HepG2 (cell line): ENCODE results near the gene RTN1. TPM values are rescaled to one million over a fixed set of nuclear protein-coding genes. Genes with fewer than 3 reads are reported as not detected.

Source experiments
- ATAC-seq: fragments of 200-7000 bp; cut with Tn5 transposase; 3 replicates; pipeline ENCODE4 v1.9.1; 2020; ENCODE audit warnings: mild to moderate bottlenecking, moderate library complexity
- BruUV-seq: library from RNA; stranded (reverse); fragments of 400-500 nt; replicated peaks from 2 replicates; lab custom pipeline; 2021; lab: Mats Ljungman, UMichigan
- CTCF ChIA-PET: fragments of 300-600 bp; formaldehyde crosslinking; extraction: SDS; loops from one replicate; lab custom pipeline; 2021; ENCODE audit warnings: low total read pairs, inconsistent platforms, low intra/inter-chr PET ratio; lab: Yijun Ruan, JAX
- POLR2A ChIA-PET: fragments of 350-600 bp; sonication (Branson Sonifier 250); formaldehyde crosslinking; loops from one replicate; lab custom pipeline; 2020; ENCODE audit warnings: antibody characterized with exemption, inconsistent platforms; lab: Yijun Ruan, JAX
- DNase-seq: peaks from one replicate; pipeline ENCODE4 v3.0.0-alpha.2; 2015; ENCODE audit warnings: low spot score
- FAIRE-seq: peaks from 3 replicates; lab custom pipeline; 2011; peaks lifted over from hg19 to GRCh38; lab: Jason Lieb, UNC
- H2AFZ ChIP-seq: one replicate; pipeline ENCODE4 v1.6.1; 2011; ENCODE audit warnings: low read length, inconsistent platforms
- H3K27ac ChIP-seq: fragments of 300-600 bp; 3 replicates; pipeline ENCODE4 v1.8.0; 2011; ENCODE audit warnings: mixed run types, mild to moderate bottlenecking, mixed read lengths, low read length, inconsistent platforms; ENCODE audit not compliant: insufficient read depth; ENCODE audit errors: extremely low read length
- H3K27me3 ChIP-seq, 2 experiments: fragments of 200-600 bp in 1 of 2; 2 replicates in 1 of 2; 3 replicates in 1 of 2; pipeline versions ENCODE4 v1.6.0 to v1.8.0; 2011; ENCODE audit warnings: low read length in 2 of 2, mild to moderate bottlenecking in 2 of 2, moderate library complexity in 2 of 2, inconsistent platforms in 1 of 2; ENCODE audit not compliant: insufficient read depth in 2 of 2, control insufficient read depth in 1 of 2
- H3K36me3 ChIP-seq, 2 experiments: fragments of 200-600 bp in 1 of 2; replicated peaks in 1 of 2; 2 replicates in 1 of 2; 3 replicates in 1 of 2; pipeline versions ENCODE4 v1.5.1 to v1.8.0; 2011; ENCODE audit warnings: low read length in 2 of 2, inconsistent platforms in 1 of 2; ENCODE audit not compliant: insufficient read depth in 2 of 2, control insufficient read depth in 1 of 2
- H3K4me1 ChIP-seq: 2 replicates; pipeline ENCODE4 v1.5.1; 2012; ENCODE audit warnings: low read length, inconsistent platforms; ENCODE audit not compliant: insufficient read depth
- H3K4me2 ChIP-seq: 2 replicates; pipeline ENCODE4 v1.6.0; 2011; ENCODE audit warnings: low read depth, low read length, inconsistent platforms
- H3K4me3 ChIP-seq, 3 experiments: fragments of 200-600 bp in 1 of 3; sonication (generic), shearing (Covaris generic) in 1 of 3; replicated peaks in 1 of 3; 2 replicates each; pipeline ENCODE4 v1.5.1; 2011 to 2016; ENCODE audit warnings: low read length in 3 of 3, inconsistent platforms in 2 of 3, low read depth in 2 of 3, mild to moderate bottlenecking in 2 of 3, control low read depth in 1 of 3, mixed read lengths in 1 of 3; ENCODE audit not compliant: insufficient read depth in 1 of 3
- H3K79me2 ChIP-seq: one replicate; pipeline ENCODE4 v1.6.1; 2011; ENCODE audit warnings: low read length, inconsistent platforms; ENCODE audit not compliant: insufficient read depth
- H3K9ac ChIP-seq: 2 replicates; pipeline ENCODE4 v1.6.0; 2011; ENCODE audit warnings: mild to moderate bottlenecking, low read depth, low read length, inconsistent platforms; ENCODE audit not compliant: insufficient read depth
- H3K9me3 ChIP-seq: 2 replicates; pipeline ENCODE4 v1.5.1; 2012; ENCODE audit warnings: mild to moderate bottlenecking, low read length
- H4K20me1 ChIP-seq: 2 replicates; pipeline ENCODE4 v1.6.0; 2011; ENCODE audit warnings: inconsistent platforms, mild to moderate bottlenecking, low read length, moderate library complexity; ENCODE audit not compliant: insufficient read depth
- DMAP1 ChIP-seq: IDR thresholded peaks from 2 replicates; pipeline ENCODE4 v1.6.1; 2016
- MAFF ChIP-seq: IDR thresholded peaks from 2 replicates; pipeline ENCODE4 v1.6.1; 2011; ENCODE audit warnings: low read depth, low read length, improper control_type of control experiment
- MAFK ChIP-seq, 2 experiments: IDR thresholded peaks in 1 of 2; conservative IDR thresholded peaks in 1 of 2; 2 replicates each; pipeline ENCODE4 v1.6.1; 2011; ENCODE audit warnings: improper control_type of control experiment in 2 of 2, low read length in 2 of 2
- PHF8 ChIP-seq: sonication (generic); formaldehyde crosslinking; IDR thresholded peaks from 2 replicates; pipeline ENCODE4 v1.5.0; 2020; ENCODE audit warnings: missing genetic modification reagents
- U2AF2 ChIP-seq: fragments of 200-400 bp; formaldehyde crosslinking; IDR thresholded peaks from 2 replicates; pipeline ENCODE4 v1.6.1; 2017; ENCODE audit warnings: low read depth, mild to moderate bottlenecking, low read length
- ZFP37 ChIP-seq: sonication (generic); formaldehyde crosslinking; IDR thresholded peaks from 2 replicates; pipeline ENCODE4 v1.4.0; 2020; ENCODE audit warnings: missing genetic modification reagents, borderline replicate concordance
- ZMAT3 ChIP-seq: sonication (generic); formaldehyde crosslinking; conservative IDR thresholded peaks from 2 replicates; pipeline ENCODE4 v1.7.0; 2021; ENCODE audit warnings: missing genetic modification reagents
- ZNF766 ChIP-seq: sonication (generic); formaldehyde crosslinking; IDR thresholded peaks from 2 replicates; pipeline ENCODE4 v1.5.0; 2020; ENCODE audit warnings: missing genetic modification reagents, borderline replicate concordance
- ZNF776 ChIP-seq: sonication (generic); formaldehyde crosslinking; IDR thresholded peaks from 2 replicates; pipeline ENCODE4 v1.4.0; 2020; ENCODE audit warnings: mild to moderate bottlenecking, missing genetic modification reagents
- WGBS: methylation state at CpG from one replicate; pipeline ENCODE4 v1.1.6; 2017; ENCODE audit warnings: low lambda C conversion rate; 5-methylcytosine and 5-hydroxymethylcytosine counted together
- in situ Hi-C: cut with HindIII; loops from 2 replicates; pipeline ENCODE4 v1.10.0; 2017; ENCODE audit warnings: low pct_unique_long_range_greater_than_20kb; ENCODE audit not compliant: extremely low pct_ligation_motif_present
- intact Hi-C: fragments of 100-400 bp; cut with micrococcal nuclease; formaldehyde crosslinking; loops from one replicate; pipeline ENCODE4 v1.10.0; 2022; ENCODE audit not compliant: unreplicated experiment
- polyA plus RNA-seq, 8 experiments: library from polyadenylated mRNA; depleted of rRNA in 3 of 8; stranded (reverse) in 7 of 8; unstranded in 1 of 8; fragments of >200 nt; fragmentation: Illumina TruSeq in 4 of 8; extraction: Trizol in 4 of 8; gene quantifications; 2 replicates each; pipeline versions ENCODE4 v1.2.1 to v1.2.3, GENCODE V29; 2011 to 2016; ENCODE audit warnings: low read depth in 4 of 8, missing spikeins in 1 of 8, mixed read lengths in 1 of 8; ENCODE audit not compliant: insufficient read depth in 1 of 8
- total RNA-seq, 5 experiments: library from RNA; depleted of rRNA; stranded (reverse); fragments of >200 nt; fragmentation: Illumina TruSeq; extraction: Trizol; gene quantifications; 2 replicates each; pipeline ENCODE4 v1.2.3, GENCODE V29; 2016; ENCODE audit warnings: low read depth in 1 of 5
- TF ChIP-seq, protein P1 (sequence below): sonication (generic); formaldehyde crosslinking; IDR thresholded peaks from 2 replicates; pipeline ENCODE4 v1.4.0; 2020; ENCODE audit warnings: missing genetic modification reagents
- TF ChIP-seq, protein P2 (sequence below): sonication (generic); formaldehyde crosslinking; IDR thresholded peaks from 2 replicates; pipeline ENCODE4 v1.4.0; 2020; ENCODE audit warnings: missing genetic modification reagents

The RTN1 gene
- total and polyA plus RNA-seq, 2 of the 13 experiments (the other 11 are each of a cell fraction or from before 2014, with no cell fraction given): 0.04 to 0.18 TPM

DNA sequence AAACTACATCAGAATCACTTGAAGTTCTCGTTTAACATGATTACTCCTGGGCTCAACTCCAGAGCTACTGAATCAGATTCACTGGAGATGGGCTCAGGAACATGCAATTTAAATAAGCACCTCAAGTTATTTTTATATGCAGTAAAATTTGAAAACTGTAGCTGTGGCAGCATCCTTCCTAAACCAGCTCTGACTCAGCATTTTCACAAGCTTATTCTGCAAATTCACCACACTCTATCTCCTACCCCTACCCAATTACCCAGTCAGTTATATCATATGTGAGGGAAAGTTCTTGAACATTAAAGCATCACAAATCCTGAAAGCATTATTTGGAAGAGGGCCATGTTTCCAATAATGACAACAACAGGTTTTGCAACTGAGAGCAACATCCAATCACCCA lies 25.1 kb upstream of the RTN1 start:
- Histone ChIP-seq H3K79me2 (no peaks in the 10 kb centered on the region), H3K36me3 (no peaks in the 10 kb centered on the region), H3K9me3 (no peaks in the 10 kb centered on the region), H3K4me1 (no peaks in the 10 kb centered on the region), H3K27ac (no peak overlapping the region), H3K4me3 (no peak overlapping the region), H3K4me2 (no peak overlapping the region), H4K20me1 (no peaks in the 10 kb centered on the region), H3K9ac (no peak overlapping the region), H3K27me3 (peaks cover 0 to 5% of the 10 kb centered on the region in 2 experiments; a peak in 3 of 5 replicates), H2AFZ (no peak overlapping the region)
- in situ Hi-C loops: no loop called here
- no peak for DNase-seq
- intact Hi-C loops: loop anchor here (10.0 kb wide), 1 partner anchor 391 kb away; no protein-coding TSS in a partner anchor
- TF ChIP-seq U2AF2 (no peak), MAFF (peak; percentile 73), ZMAT3 (CRISPR knock-in tag) (no peak), PHF8 (no peak), ZNF766 (no peak), ZFP37 (no peak), MAFK (conservative IDR thresholded peaks at IDR 0.05 in 1 of 2, IDR thresholded peaks at IDR 0.05 in 1 of 2; ENCODE audit: low read length in 2 of 2) (peak; percentile 51 to 78), ZNF776 (CRISPR knock-in tag) (no peak), DMAP1 (CRISPR knock-in tag) (no peak)
- TF ChIP-seq, protein P1, sequence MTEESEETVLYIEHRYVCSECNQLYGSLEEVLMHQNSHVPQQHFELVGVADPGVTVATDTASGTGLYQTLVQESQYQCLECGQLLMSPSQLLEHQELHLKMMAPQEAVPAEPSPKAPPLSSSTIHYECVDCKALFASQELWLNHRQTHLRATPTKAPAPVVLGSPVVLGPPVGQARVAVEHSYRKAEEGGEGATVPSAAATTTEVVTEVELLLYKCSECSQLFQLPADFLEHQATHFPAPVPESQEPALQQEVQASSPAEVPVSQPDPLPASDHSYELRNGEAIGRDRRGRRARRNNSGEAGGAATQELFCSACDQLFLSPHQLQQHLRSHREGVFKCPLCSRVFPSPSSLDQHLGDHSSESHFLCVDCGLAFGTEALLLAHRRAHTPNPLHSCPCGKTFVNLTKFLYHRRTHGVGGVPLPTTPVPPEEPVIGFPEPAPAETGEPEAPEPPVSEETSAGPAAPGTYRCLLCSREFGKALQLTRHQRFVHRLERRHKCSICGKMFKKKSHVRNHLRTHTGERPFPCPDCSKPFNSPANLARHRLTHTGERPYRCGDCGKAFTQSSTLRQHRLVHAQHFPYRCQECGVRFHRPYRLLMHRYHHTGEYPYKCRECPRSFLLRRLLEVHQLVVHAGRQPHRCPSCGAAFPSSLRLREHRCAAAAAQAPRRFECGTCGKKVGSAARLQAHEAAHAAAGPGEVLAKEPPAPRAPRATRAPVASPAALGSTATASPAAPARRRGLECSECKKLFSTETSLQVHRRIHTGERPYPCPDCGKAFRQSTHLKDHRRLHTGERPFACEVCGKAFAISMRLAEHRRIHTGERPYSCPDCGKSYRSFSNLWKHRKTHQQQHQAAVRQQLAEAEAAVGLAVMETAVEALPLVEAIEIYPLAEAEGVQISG (CRISPR knock-in tag): no peak
- TF ChIP-seq, protein P2, sequence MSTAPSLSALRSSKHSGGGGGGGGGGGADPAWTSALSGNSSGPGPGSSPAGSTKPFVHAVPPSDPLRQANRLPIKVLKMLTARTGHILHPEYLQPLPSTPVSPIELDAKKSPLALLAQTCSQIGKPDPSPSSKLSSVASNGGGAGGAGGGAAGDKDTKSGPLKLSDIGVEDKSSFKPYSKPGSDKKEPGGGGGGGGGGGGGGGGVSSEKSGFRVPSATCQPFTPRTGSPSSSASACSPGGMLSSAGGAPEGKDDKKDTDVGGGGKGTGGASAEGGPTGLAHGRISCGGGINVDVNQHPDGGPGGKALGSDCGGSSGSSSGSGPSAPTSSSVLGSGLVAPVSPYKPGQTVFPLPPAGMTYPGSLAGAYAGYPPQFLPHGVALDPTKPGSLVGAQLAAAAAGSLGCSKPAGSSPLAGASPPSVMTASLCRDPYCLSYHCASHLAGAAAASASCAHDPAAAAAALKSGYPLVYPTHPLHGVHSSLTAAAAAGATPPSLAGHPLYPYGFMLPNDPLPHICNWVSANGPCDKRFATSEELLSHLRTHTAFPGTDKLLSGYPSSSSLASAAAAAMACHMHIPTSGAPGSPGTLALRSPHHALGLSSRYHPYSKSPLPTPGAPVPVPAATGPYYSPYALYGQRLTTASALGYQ: no peak
- no peak for FAIRE-seq
- no peak for ATAC-seq
- ChIA-PET POLR2A (no interaction called here), CTCF (no interaction called here)
- BruUV-seq: no TSS peak
- WGBS: 0% methylated on average over 1 of the region's 1 CpG
